ENCODE results near the gene COMMD9.

- TF ChIP-seq CTCF (IDR thresholded peaks at IDR 0.05) (no peak), NRF1 (IDR thresholded peaks at IDR 0.05; ENCODE audit: low read depth, low read length) (no peak), TAF1 (IDR thresholded peaks at IDR 0.05; ENCODE audit: borderline replicate concordance, low read depth, low read length) (no peak), JUND (IDR thresholded peaks at IDR 0.05) (no peak), ELF1 (IDR thresholded peaks at IDR 0.05) (no peak)
Measured at GRCh38 chr11:36234825-36235224, 54.4 kb downstream of the COMMD9 start.
